Breast epithelium (tissue), 3 donors: Measurements from ENCODE around the gene ZIC4.

ENCODE experiments used
- CTCF ChIP-seq, 3 donors: fragments of 450-650 bp; IDR thresholded peaks; one replicate each; pipeline ENCODE4 v1.5.1; 2016 to 2017; ENCODE audit warnings: antibody characterized with exemption in 3 of 3, mild to moderate bottlenecking in 3 of 3, moderate library complexity in 3 of 3
- POLR2AphosphoS5 ChIP-seq, 3 donors: sonication (generic); formaldehyde crosslinking; IDR thresholded peaks; one replicate each; pipeline ENCODE4 v1.6.1; 2017; ENCODE audit warnings: antibody characterized with exemption in 3 of 3

DNA sequence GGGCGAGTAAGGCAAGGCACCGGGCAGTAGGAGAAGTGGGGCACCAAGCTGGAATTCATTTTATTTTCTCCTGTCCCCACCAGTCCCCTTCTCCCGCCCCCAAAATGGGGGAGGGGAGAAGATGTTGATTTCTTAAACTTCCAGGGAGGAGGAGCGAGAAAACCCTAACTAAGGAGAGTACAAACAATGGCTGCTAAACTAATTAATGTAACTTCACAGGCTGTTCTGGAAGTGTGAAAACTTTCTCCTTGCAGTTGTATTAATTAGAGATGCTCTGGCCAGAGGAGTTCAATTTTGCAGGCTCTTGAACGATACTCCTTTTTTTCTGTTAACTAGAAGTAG is 11.5 kb downstream of the ZIC4 start:
- TF ChIP-seq CTCF (IDR thresholded peaks at IDR 0.05) (no peak), POLR2AphosphoS5 (IDR thresholded peaks at IDR 0.05) (no peak)
